ENCODE results near the gene DRC3.
A peak's percentile ranks its signal among the peaks of the same experiment; 100 is the strongest.

GRCh38 chr17:18043491-18043890 lies 70.8 kb downstream of the DRC3 start:
- TF ChIP-seq CTCF (conservative IDR thresholded peaks at IDR 0.05; ENCODE audit: low read depth, low read length) (peak; percentile 41), EZH2 (IDR thresholded peaks at IDR 0.05; ENCODE audit: borderline replicate concordance, low read depth, low read length, poor library complexity, severe bottlenecking) (no peak)
